K562 treated with DMSO at 1 percent for 24 hours (cell line): ENCODE data around the gene IL37. TPM values are rescaled to one million over a fixed set of nuclear protein-coding genes. Genes with fewer than 3 reads are reported as not detected.

Experiments used
- total RNA-seq: library from RNA; unstranded; fragments of 300-600 nt; gene quantifications from 2 replicates; pipeline ENCODE4 v1.2.3, GENCODE V29; 2022; ENCODE audit warnings: low read depth; ENCODE audit not compliant: insufficient read depth

Gene IL37
- total RNA-seq: not detected in 2 replicates

GRCh38 chr2:112910865-112911264 is at the start of gene IL37:
IL37 (plus strand) TSS chr2:112911165; CDS start chr2:112913013, 1,848 bp downstream.

Other genes with a start within 250 kb of the IL37 start
- gene NT5DC4, start 190.1 kb upstream of the IL37 start, total RNA-seq: not detected in 2 replicates
- 12.0 and 16.9 TPM in 2 replicates for gene CKAP2L, start 146.6 kb upstream of the IL37 start, total RNA-seq
- gene IL1A, start 126.7 kb upstream of the IL37 start, total RNA-seq: 1.5 and 1.8 TPM in 2 replicates
- 0.56 and 1.1 TPM in 2 replicates for gene IL1B, start 74.4 kb upstream of the IL37 start, total RNA-seq
- gene IL36G, start 66.8 kb downstream of the IL37 start, total RNA-seq: not detected in 2 replicates
- gene IL36A, start 94.3 kb downstream of the IL37 start, total RNA-seq: not detected in 2 replicates
- not detected in 2 replicates for gene IL36B, start 141.7 kb downstream of the IL37 start, total RNA-seq
- gene IL36RN, start 148.0 kb downstream of the IL37 start, total RNA-seq: not detected in 2 replicates
- not detected in 2 replicates for gene IL1F10, start 156.8 kb downstream of the IL37 start, total RNA-seq
- gene IL1RN, start 216.4 kb downstream of the IL37 start, total RNA-seq: 1.1 TPM in 1 of 2 replicates, not detected in the other